HG03439 (cell line): ENCODE data around the gene SNRPD3.
"Not testable (repeated sequence)": the region's sequence is repeated elsewhere in the genome, so short reads cannot be mapped to it uniquely, and the experiment has no call there.

ENCODE experiments used
- ATAC-seq: cut with Tn5 transposase; IDR thresholded peaks from one replicate; pipeline ENCODE4 v1.9.1; 2021; ENCODE audit warnings: mild to moderate bottlenecking, moderate library complexity; ENCODE audit not compliant: unreplicated experiment

SNRPD3 gene

GRCh38 chr22:24530968-24531367 is 24.8 kb upstream of the SNRPD3 start:
- ATAC-seq = not testable (repeated sequence)

- ATAC-seq = no peak
Observed at GRCh38 chr22:24532075-24532474, 23.7 kb upstream of the SNRPD3 start.

- ATAC-seq = no peak
Observed at GRCh38 chr22:24535348-24535747, 20.5 kb upstream of the SNRPD3 start.

GRCh38 chr22:24536089-24536488 is 19.7 kb upstream of the SNRPD3 start:
- ATAC-seq = no peak

- ATAC-seq = no peak
Observed at GRCh38 chr22:24540470-24540869, 15.3 kb upstream of the SNRPD3 start.

DNA sequence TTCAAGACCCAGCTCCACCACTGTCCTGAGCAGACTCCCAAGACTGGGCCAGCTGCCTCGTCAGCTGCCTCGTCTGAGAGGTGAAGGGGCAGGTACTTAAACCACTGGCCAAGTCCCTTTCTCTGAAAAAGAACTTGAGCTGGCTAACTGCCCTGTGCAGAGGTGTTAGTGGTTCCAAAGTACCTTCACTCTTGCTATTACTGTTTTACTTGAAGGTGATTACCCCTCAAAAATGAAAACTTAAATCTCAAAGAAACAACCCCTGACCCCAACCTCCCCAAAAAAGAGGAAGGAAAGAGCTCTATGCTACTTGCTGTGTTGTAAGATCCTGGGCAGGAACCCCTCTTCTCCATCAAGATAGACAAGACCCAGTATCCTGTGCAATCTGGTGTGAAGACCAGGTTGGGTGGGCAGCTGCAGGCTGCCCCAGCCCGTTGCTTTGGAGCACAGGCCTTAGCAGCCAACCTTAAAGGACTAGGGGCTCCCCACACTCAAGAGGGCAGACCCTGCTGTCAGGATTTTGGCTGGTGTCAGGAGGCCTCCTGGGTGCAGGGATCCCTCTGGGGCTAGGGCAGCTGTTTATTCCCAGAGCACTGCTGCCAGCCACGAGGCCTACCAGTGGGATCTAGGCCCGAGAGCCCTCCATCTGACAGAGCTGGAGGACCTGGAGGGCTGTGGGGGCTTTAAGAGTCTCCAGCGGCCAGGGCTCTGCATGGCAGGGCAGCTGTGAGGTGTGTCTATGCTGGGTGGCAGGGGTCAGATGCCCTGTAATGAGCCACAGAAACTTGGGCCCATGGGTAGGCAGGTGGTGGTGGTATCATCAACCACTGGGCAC is 13.9 kb upstream of the SNRPD3 start:
- ATAC-seq = no peak

DNA sequence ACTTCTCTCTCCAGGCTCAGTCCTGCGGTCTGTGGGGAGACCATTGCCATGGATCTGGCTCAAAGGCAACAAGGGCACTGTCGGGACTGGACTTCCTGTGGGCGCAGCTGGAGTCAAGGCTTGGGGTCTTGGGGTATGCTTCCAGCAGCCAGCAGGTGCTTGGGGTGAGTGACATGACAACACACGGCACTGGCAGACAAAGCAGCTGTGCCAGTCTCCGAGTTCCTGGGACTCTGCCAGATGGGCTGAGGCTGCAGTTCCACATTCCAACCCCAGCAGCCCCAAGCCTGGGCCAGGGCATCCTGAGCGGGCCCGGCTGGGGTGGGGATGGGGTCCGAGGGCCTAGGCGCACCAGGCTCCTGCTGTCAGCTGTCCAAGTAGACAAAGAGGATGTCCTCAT is 13.2 kb upstream of the SNRPD3 start:
- no peak for ATAC-seq

DNA sequence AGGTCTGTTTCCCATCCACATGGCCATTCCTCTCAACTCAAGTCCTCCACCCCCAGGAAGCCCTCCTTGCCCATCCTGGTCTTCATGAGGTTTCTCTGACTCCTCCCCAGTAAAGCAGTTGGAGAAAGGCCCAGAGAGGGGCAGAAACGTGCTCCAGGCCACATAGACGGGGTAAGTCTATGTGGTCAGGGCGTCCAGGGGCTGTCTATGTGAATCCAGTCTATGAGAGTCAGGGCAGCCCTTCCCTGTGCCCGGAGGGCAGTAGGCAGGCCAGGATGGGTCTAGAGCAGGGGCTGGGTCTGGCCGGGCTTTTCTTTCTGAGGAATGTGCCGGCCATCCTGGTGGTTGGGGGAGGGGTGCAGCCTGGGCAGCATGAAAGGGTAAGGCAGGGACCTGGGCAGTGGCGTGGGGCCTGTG is 12.6 kb upstream of the SNRPD3 start:
- ATAC-seq = no peak

- ATAC-seq = no peak
Observed at GRCh38 chr22:24543679-24544243, 12.0 kb upstream of the SNRPD3 start.

DNA sequence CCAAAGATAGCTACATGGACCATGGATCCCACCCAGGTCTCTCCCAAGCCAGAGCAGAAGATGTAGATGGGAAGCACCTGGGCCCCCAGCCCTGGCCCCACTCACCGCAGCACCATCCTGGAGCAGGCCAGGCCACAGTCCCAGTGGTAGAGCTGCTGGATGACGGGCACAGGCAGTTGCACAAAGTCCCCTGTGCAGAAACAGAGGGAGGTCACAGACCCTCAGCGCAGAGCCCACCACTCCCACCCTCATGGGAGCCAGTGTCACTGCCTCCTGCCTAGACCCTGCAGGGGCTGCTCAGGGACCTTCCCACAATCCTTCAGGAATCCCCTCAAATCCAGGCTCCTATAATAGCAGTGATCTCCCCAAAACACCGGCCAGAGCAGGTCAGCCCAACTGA is 7.0 kb upstream of the SNRPD3 start:
- ATAC-seq = no peak

- no peak for ATAC-seq
Observed at GRCh38 chr22:24550028-24550901, 5.5 kb upstream of the SNRPD3 start.

GRCh38 chr22:24550902-24551435 is 4.8 kb upstream of the SNRPD3 start:
- no peak for ATAC-seq

- not testable (repeated sequence) for ATAC-seq
Observed at GRCh38 chr22:24552503-24553286, 3.1 kb upstream of the SNRPD3 start.

GRCh38 chr22:24553597-24554312 is 2.0 kb upstream of the SNRPD3 start:
- no peak for ATAC-seq

- peak; percentile 1 for ATAC-seq
Observed at GRCh38 chr22:24554313-24555164, 1.3 kb upstream of the SNRPD3 start, which contains the start of gene GUCD1. Gene GUCD1 (minus strand): TSS chr22:24555138. CDS start chr22:24554991, 147 bp downstream.

- ATAC-seq = no peak
Observed at GRCh38 chr22:24559471-24559870, 3.7 kb downstream of the SNRPD3 start.

- no peak for ATAC-seq
Observed at GRCh38 chr22:24563246-24563645, 7.4 kb downstream of the SNRPD3 start.

- ATAC-seq = no peak
Observed at GRCh38 chr22:24564376-24565058, 8.7 kb downstream of the SNRPD3 start.
